Gastrocnemius medialis (tissue), 4 donors: ENCODE measurements around the gene TBATA. TPM values are rescaled to one million over a fixed set of nuclear protein-coding genes. Genes with fewer than 3 reads are reported as not detected.

Source experiments
- ATAC-seq, 2 donors: fragments of 150-250 bp; one replicate each; pipeline ENCODE4 v1.9.1; 2016
- DNase-seq, 2 donors: peaks; one replicate each; pipeline ENCODE4 v3.0.0-alpha.2; 2019
- H3K27ac ChIP-seq, 4 donors: fragments of 200-600 bp; sonication (generic); 1 replicate in 1 of 4; 2 replicates in 3 of 4; pipeline ENCODE4 v1.5.1; 2016 to 2018; ENCODE audit warnings: mild to moderate bottlenecking in 2 of 4, moderate library complexity in 1 of 4
- H3K27me3 ChIP-seq, 3 donors: fragments of 200-600 bp; sonication (generic) in 2 of 3; 1 replicate in 1 of 3; 2 replicates in 2 of 3; pipeline versions ENCODE4 v1.5.1 to v1.6.0; 2016 to 2019; ENCODE audit warnings: mild to moderate bottlenecking in 1 of 3, moderate library complexity in 1 of 3
- H3K36me3 ChIP-seq, 2 donors: fragments of 200-600 bp; sonication (generic) in 1 of 2; one replicate each; pipeline ENCODE4 v1.5.1; 2017 to 2018
- H3K4me1 ChIP-seq, 2 donors: fragments of 200-600 bp; sonication (generic) in 1 of 2; one replicate each; pipeline ENCODE4 v1.5.1; 2016 to 2017; ENCODE audit warnings: mild to moderate bottlenecking in 2 of 2
- H3K4me3 ChIP-seq, 4 donors: fragments of 200-600 bp; sonication (generic) in 3 of 4; 1 replicate in 1 of 4; 2 replicates in 3 of 4; pipeline ENCODE4 v1.5.1; 2016 to 2019; ENCODE audit warnings: mild to moderate bottlenecking in 2 of 4
- H3K9me3 ChIP-seq, 3 donors: fragments of 200-600 bp; sonication (generic) in 2 of 3; 1 replicate in 1 of 3; 2 replicates in 2 of 3; pipeline ENCODE4 v1.5.1; 2016 to 2019
- POLR2A ChIP-seq, 2 donors: fragments of 450-650 bp; IDR thresholded peaks; one replicate each; pipeline ENCODE4 v1.6.1; 2017; ENCODE audit warnings: antibody characterized with exemption in 2 of 2, mild to moderate bottlenecking in 2 of 2, moderate library complexity in 2 of 2
- in situ Hi-C, 4 donors: fragments of 200-750 bp; cut with MboI; loops; one replicate each; pipeline versions ENCODE4 v1.15.0 to v1.8.0; 2017; ENCODE audit warnings: low sequenced_read_pairs in 4 of 4
- intact Hi-C: fragments of 100-400 bp; cut with DNase I; formaldehyde crosslinking; loops from one replicate; pipeline ENCODE4 v1.15.1; 2023; ENCODE audit warnings: low total_unique reads
- total RNA-seq, 4 donors: library from RNA; depleted of rRNA; stranded (reverse); fragments of >200 nt; gene quantifications; one replicate each; pipeline versions ENCODE4 v1.1.0 to v1.2.3, GENCODE V29; 2016
- TF ChIP-seq, protein P1 (sequence below), 5 experiments: fragments of 450-650 bp in 3 of 5; fragments of 200-600 bp in 2 of 5; sonication (generic) in 2 of 5; IDR thresholded peaks in 4 of 5; conservative IDR thresholded peaks in 1 of 5; 1 replicate in 4 of 5; 2 replicates in 1 of 5; pipeline ENCODE4 v1.5.1; 2016 to 2019; ENCODE audit warnings: antibody characterized with exemption in 5 of 5, mild to moderate bottlenecking in 3 of 5, moderate library complexity in 3 of 5

Gene TBATA
- total RNA-seq, 4 donors from 2014 or later, result not detected

DNA sequence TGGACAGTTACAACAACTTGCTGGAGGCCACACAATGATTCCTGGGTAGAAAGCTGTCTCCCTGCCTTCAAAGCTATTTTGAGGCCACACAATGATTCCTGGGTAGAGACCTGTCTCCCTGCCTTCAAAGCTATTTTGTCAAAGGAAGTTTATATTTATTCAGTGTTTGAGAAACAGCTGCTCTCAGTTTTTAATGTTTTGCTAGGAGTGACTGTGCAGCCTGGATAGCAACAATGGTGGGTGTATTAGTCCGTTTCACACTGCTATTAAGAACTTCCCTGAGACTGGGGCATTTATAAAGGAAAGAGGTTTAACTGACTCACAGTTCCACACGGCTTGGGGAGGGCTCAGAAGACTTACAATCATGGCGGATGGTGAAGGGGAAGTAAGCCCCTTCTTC is 26.7 kb upstream of the TBATA start:
- Histone ChIP-seq H3K9me3 (no peaks in the 10 kb centered on the region), H3K4me1 (peaks cover 4 to 8% of the 10 kb centered on the region in 2 donors), H3K4me3 (no peak overlapping the region), H3K27ac (no peak overlapping the region), H3K27me3 (no peaks in the 10 kb centered on the region), H3K36me3 (no peaks in the 10 kb centered on the region)
- no peak for ATAC-seq
- in situ Hi-C loops, result loop anchor here in 2 of 4 donors (5.0 kb wide), 1 partner anchor 70 kb away; no protein-coding TSS in a partner anchor
- intact Hi-C loops, result no loop called here
- no peak for TF ChIP-seq POLR2A (IDR thresholded peaks at IDR 0.05)
- TF ChIP-seq, protein P1, sequence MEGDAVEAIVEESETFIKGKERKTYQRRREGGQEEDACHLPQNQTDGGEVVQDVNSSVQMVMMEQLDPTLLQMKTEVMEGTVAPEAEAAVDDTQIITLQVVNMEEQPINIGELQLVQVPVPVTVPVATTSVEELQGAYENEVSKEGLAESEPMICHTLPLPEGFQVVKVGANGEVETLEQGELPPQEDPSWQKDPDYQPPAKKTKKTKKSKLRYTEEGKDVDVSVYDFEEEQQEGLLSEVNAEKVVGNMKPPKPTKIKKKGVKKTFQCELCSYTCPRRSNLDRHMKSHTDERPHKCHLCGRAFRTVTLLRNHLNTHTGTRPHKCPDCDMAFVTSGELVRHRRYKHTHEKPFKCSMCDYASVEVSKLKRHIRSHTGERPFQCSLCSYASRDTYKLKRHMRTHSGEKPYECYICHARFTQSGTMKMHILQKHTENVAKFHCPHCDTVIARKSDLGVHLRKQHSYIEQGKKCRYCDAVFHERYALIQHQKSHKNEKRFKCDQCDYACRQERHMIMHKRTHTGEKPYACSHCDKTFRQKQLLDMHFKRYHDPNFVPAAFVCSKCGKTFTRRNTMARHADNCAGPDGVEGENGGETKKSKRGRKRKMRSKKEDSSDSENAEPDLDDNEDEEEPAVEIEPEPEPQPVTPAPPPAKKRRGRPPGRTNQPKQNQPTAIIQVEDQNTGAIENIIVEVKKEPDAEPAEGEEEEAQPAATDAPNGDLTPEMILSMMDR (IDR thresholded peaks at IDR 0.05 in 4 of 5, conservative IDR thresholded peaks at IDR 0.05 in 1 of 5), result no peak
- DNase-seq, result no peak

DNA sequence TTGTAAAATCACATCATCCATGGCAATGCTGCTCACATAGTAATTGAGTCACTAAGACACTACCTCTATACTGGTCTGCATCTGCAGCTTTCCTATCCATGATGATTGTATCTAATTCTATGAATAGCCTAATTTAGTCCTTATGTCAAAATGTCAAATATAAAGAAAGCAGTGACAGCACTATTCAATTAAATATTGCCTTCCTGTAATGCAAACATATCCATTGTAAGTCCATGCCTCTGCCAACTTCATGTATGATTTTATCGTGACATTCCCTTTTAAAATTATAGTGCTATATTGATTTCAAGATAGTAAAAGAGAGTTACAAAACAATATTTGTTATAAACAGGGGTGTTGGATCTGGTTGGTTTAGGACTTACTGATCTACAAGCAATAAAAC is 25.8 kb upstream of the TBATA start:
- ATAC-seq (no peak), DNase-seq (no peak)
- Histone ChIP-seq H3K27me3 (no peaks in the 10 kb centered on the region), H3K36me3 (no peaks in the 10 kb centered on the region), H3K4me3 (no peak overlapping the region), H3K27ac (no peak overlapping the region), H3K4me1 (peaks cover 0 to 4% of the 10 kb centered on the region in 2 donors), H3K9me3 (no peaks in the 10 kb centered on the region)
- in situ Hi-C loops (loop anchor here in 2 of 4 donors (5.0 kb wide), 1 partner anchor 71 kb away; no protein-coding TSS in a partner anchor), intact Hi-C loops (no loop called here)
- no peak for TF ChIP-seq POLR2A (IDR thresholded peaks at IDR 0.05)
- TF ChIP-seq, protein P1 (IDR thresholded peaks at IDR 0.05 in 4 of 5, conservative IDR thresholded peaks at IDR 0.05 in 1 of 5), result no peak

GRCh38 chr10:70809726-70810125 is 24.5 kb upstream of the TBATA start:
- intact Hi-C loops, result no loop called here
- no peak for ATAC-seq
- in situ Hi-C loops, result loop anchor here in 2 of 4 donors (5.0 kb wide), 1 partner anchor 73 kb away; no protein-coding TSS in a partner anchor
- no peak overlapping the region for H3K27ac ChIP-seq
- no peaks in the 10 kb centered on the region for H3K9me3 ChIP-seq
- H3K27me3 ChIP-seq, result no peaks in the 10 kb centered on the region
- no peak for TF ChIP-seq POLR2A (IDR thresholded peaks at IDR 0.05)
- TF ChIP-seq, protein P1 (IDR thresholded peaks at IDR 0.05 in 4 of 5, conservative IDR thresholded peaks at IDR 0.05 in 1 of 5), result no peak
- no peak overlapping the region for H3K4me3 ChIP-seq
- no peak for DNase-seq
- no peaks in the 10 kb centered on the region for H3K36me3 ChIP-seq
- no peaks in the 10 kb centered on the region for H3K4me1 ChIP-seq

- Histone ChIP-seq H3K4me3 (no peak overlapping the region), H3K27me3 (no peaks in the 10 kb centered on the region), H3K4me1 (no peaks in the 10 kb centered on the region), H3K9me3 (no peaks in the 10 kb centered on the region), H3K27ac (no peak overlapping the region), H3K36me3 (no peaks in the 10 kb centered on the region)
- ATAC-seq, result no peak
- intact Hi-C loops (no loop called here), in situ Hi-C loops (no loop called here)
- no peak for DNase-seq
- TF ChIP-seq, protein P1 (IDR thresholded peaks at IDR 0.05 in 4 of 5, conservative IDR thresholded peaks at IDR 0.05 in 1 of 5), result no peak
- TF ChIP-seq POLR2A (IDR thresholded peaks at IDR 0.05), result no peak
Observed at GRCh38 chr10:70809011-70809611, 23.9 kb upstream of the TBATA start.

DNA sequence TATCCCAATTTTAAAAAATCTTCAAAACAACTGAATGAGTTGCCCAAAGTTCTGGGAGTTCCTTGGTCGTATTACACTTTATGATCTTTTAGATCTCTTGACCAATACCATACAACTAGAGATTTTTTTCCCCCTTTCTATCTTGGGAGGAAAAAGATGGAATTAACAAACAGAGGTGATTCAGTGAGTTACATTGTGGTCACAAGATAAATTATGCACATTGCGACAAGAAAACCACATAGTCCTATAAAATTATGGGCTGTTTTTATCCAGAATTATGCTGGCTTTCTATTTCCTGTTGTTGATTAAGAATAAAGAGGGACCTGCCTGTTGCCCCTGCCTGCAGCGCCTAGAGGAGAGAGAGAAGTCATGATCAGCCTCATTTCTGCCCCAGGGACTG is 22.4 kb upstream of the TBATA start:
- intact Hi-C loops (no loop called here), in situ Hi-C loops (no loop called here)
- no peak for DNase-seq
- Histone ChIP-seq H3K4me3 (no peak overlapping the region), H3K9me3 (no peaks in the 10 kb centered on the region), H3K4me1 (no peaks in the 10 kb centered on the region), H3K36me3 (no peaks in the 10 kb centered on the region), H3K27me3 (no peaks in the 10 kb centered on the region), H3K27ac (no peak overlapping the region)
- TF ChIP-seq POLR2A (IDR thresholded peaks at IDR 0.05), result no peak
- TF ChIP-seq, protein P1 (IDR thresholded peaks at IDR 0.05 in 4 of 5, conservative IDR thresholded peaks at IDR 0.05 in 1 of 5), result no peak
- no peak for ATAC-seq
